ENCODE data around the gene PTGFRN.

Gene PTGFRN

GRCh38 chr1:116983112-116983511, 73.4 kb downstream of the PTGFRN start:
- TF ChIP-seq CTCF (IDR thresholded peaks at IDR 0.05) = no peak
- no peak overlapping the region for H3K27ac ChIP-seq

GRCh38 chr1:116983678-116984077, 74.0 kb downstream of the PTGFRN start:
- DNase-seq (ENCODE audit: low spot score) = no peak
- Histone ChIP-seq H3K4me3 (no peak overlapping the region), H3K27ac (no peak overlapping the region)
- no peak for TF ChIP-seq CTCF (IDR thresholded peaks at IDR 0.05)

More at GRCh38 chr1:116983112-116983511, 73.4 kb downstream of the PTGFRN start:
- H3K4me3 ChIP-seq = no peak overlapping the region
- no peak for DNase-seq (ENCODE audit: low spot score)

DNA sequence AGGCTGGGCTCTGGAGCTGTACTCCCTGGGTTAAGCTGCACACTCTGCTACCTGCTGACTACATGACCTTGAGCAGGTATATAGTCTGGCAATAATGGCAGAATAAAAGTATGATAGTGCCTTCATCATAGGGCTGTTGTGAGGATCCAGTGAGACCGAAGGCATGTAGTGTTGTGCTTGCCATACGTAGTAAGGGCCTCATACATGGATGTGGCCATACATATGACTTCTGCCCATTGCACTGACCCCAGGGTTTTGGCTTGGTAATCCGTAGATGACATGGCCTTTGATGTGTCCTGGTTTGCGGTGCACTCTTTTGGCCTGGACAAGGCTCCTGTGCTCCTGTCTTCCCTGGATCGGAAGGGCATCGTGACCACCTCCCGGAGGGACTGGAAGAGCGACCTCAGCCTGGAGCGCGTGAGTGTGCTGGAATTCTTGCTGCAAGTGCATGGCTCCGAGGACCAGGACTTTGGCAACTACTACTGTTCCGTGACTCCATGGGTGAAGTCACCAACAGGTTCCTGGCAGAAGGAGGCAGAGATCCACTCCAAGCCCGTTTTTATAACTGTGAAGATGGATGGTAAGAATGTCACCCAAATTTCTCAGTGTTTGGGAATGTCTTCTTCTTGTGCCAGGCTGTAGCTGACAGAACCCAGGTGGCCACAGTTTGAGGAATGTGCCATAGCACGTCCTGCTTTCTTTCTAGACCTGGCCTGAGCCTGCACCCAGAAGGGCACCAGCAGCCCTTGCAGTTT, 74.9 kb downstream of the PTGFRN start:
- no peak overlapping the region for H3K27ac ChIP-seq

DNA sequence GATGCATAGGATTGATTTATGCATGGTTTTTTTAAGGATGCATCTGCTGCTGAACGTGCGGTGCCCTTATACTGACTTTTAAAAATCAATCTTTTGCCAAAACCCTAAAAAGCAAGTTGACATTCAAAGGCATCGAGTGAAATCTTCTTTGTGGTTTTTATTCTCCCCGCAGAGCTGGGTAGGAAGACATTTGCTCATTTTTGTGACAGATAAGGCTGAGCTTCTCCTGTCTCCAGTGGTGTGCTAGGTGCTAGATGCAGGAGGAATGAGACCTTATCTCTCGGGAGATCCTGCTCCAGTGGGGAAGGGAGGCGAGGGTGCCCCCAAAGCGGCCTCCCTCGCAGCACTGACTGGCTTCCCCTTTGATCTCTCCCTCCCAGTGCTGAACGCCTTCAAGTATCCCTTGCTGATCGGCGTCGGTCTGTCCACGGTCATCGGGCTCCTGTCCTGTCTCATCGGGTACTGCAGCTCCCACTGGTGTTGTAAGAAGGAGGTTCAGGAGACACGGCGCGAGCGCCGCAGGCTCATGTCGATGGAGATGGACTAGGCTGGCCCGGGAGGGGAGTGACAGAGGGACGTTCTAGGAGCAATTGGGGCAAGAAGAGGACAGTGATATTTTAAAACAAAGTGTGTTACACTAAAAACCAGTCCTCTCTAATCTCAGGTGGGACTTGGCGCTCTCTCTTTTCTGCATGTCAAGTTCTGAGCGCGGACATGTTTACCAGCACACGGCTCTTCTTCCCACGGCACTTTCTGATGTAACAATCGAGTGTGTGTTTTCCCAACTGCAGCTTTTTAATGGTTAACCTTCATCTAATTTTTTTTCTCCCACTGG, 76.9 kb downstream of the PTGFRN start:
- no peak for DNase-seq (ENCODE audit: low spot score)
- Histone ChIP-seq H3K4me3 (no peak overlapping the region), H3K27ac (no peak overlapping the region)
- no peak for TF ChIP-seq CTCF (IDR thresholded peaks at IDR 0.05)

More for the DNA sequence above, 74.9 kb downstream of the PTGFRN start:
- no peak for DNase-seq (ENCODE audit: low spot score)
- H3K4me3 ChIP-seq = no peak overlapping the region
- no peak for TF ChIP-seq CTCF (IDR thresholded peaks at IDR 0.05)

DNA sequence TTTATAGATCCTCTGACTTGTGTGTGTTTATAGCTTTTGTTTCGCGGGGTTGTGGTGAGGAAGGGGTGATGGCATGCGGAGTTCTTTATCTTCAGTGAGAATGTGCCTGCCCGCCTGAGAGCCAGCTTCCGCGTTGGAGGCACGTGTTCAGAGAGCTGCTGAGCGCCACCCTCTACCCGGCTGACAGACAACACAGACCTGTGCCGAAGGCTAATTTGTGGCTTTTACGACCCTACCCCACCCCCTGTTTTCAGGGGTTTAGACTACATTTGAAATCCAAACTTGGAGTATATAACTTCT, 77.5 kb downstream of the PTGFRN start:
- TF ChIP-seq CTCF (IDR thresholded peaks at IDR 0.05) = no peak
- no peak for DNase-seq (ENCODE audit: low spot score)
- no peak overlapping the region for H3K4me3 ChIP-seq
- no peak overlapping the region for H3K27ac ChIP-seq

GRCh38 chr1:116988248-116988647, 78.5 kb downstream of the PTGFRN start:
- DNase-seq (ENCODE audit: low spot score) = no peak
- H3K4me3 ChIP-seq = no peak overlapping the region

More at GRCh38 chr1:116988248-116988647, 78.5 kb downstream of the PTGFRN start:
- H3K27ac ChIP-seq = no peak overlapping the region
- TF ChIP-seq CTCF (IDR thresholded peaks at IDR 0.05) = no peak

All from coronary artery (tissue), 2 donors.